Stimulated activated CD4-positive, alpha-beta T cell treated with anti-CD3 and anti-CD28 coated beads, Interleukin-12 subunit alpha, Interleukin-12 subunit beta, amount 100 ng/mL, for 48 hours (primary cell): ENCODE measurements around the gene HK3.

ENCODE experiments used
- DNase-seq, 3 donors: peaks; one replicate each; pipeline ENCODE4 v3.0.0-alpha.2; 2020; ENCODE audit warnings: low read depth in 2 of 3, low spot score in 1 of 3

The HK3 gene

GRCh38 chr5:176899296-176899891 lies at the start of gene HK3:
HK3 (minus strand) TSS chr5:176899346; CDS start chr5:176896159, 3,187 bp downstream.
- DNase-seq: no peak

DNA sequence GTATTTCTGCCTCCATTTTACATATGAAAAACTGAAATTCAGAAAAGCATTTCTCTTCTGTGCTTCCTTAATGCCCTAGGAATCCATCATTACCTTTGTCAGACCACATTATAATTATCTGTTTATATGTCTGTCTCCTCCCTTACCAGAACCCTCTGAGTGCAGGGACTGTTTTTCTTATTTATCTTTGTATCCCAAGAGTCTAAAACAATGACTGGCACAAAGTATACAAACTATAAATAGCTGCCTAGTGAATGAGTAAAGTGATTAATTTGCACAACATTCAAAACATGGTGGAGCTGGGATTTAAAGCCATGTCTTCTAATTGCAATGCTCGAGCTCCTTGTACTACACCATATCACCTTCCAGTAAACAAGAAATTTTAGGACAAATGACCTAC lies 49.3 kb upstream of the HK3 start:
- DNase-seq: no peak

- no peak for DNase-seq
Measured at GRCh38 chr5:176947847-176948246, 48.7 kb upstream of the HK3 start.

DNA sequence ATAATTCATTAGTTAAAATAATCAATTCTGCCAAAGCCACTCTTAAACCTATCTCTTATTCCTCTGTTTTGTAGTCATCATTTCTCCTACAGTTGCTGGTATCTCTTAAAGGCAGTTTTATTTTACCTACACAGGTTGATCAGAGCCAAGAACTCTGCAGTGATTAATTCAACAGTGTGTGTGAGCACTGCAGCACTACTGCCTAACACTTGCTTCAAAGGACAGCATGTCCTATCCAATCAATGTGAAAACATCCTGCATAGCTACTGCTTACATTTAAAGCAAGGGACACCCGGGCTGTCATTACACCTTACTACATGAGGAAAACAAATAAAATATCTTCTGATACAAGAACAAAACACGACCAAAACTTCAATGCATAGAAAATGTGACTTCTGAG lies 45.1 kb upstream of the HK3 start:
- DNase-seq: no peak

- no peak for DNase-seq
Measured at GRCh38 chr5:176943816-176944215, 44.7 kb upstream of the HK3 start.

GRCh38 chr5:176941951-176942350 lies 42.8 kb upstream of the HK3 start:
- DNase-seq: no peak

DNA sequence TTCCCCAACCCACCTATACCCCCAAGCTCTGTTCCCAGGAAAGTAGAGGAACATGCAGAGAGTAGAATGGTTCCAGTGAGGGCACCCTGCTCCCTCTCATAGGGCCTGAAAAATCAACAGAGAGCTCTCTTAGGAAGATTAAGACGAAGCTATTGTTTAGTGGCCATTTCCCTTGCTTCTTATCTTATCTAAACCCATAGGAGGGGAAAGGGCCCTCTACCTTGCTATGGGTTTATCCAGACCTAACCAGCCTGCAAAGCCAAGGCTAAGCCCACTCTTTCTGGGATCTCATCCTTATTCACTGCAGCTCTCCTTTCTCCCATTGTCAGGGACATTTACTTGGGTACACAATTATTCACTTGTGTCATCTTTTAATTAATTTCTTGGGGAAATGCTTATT lies 39.3 kb upstream of the HK3 start:
- DNase-seq: no peak

DNA sequence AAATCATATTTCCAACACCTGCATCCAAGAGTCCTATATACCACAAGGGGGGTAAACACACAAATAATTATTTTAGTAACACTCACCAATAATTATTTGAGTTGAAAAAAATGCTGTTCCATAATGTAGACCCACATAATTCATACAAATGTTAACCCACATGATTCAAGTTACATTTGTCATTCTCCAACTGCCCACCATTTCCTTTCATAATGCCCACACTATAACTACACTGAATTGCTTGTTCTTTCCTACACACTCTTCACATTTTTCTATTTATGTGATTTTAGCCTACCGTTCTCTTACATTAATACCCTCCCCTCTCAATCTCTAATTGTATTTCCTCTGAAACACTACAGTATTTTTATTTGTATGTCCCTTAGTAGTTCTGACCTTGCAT lies 35.9 kb upstream of the HK3 start:
- no peak for DNase-seq

GRCh38 chr5:176934309-176934930 lies 35.3 kb upstream of the HK3 start:
- DNase-seq: no peak

GRCh38 chr5:176929654-176930053 lies 30.5 kb upstream of the HK3 start:
- no peak for DNase-seq

DNA sequence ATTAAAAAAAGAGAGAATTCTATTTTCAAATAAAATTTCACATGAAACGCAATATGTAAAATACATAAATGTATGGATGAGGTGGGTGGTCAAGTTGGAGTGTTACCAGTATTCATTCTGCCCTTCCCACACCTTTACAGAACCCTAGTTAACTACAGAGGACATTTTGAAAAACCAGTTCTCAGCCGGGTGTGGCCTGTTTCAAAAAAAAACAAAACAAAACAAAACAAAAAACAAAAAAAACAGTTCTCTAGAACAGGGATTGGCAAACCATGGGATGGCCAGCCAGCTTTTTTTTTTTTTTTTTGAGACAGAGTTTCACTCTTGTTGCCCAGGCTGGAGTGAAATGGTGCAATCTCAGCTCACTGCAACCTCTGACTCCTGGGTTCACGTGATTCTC lies 28.4 kb upstream of the HK3 start:
- no peak for DNase-seq

- no peak for DNase-seq
Measured at GRCh38 chr5:176922817-176923216, 23.7 kb upstream of the HK3 start.

DNA sequence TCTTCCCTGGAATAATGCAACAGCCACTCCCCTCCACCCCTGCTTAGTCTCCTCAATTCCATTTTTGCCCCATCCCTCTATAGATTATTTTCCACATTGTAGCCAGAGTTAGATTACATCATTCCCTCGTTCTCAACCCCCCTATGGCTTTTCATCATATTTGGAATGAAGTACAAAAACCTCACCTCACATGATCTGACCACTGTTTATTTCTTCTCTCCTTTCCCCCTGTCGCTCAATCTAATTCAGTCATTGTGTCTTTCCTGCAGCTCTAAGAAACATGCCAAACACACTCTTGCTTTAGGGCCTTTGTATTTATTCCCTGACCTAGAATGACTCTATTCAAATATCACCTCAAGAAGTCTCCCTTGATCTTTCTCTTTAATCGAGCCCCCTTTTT lies 22.6 kb upstream of the HK3 start:
- no peak for DNase-seq

DNA sequence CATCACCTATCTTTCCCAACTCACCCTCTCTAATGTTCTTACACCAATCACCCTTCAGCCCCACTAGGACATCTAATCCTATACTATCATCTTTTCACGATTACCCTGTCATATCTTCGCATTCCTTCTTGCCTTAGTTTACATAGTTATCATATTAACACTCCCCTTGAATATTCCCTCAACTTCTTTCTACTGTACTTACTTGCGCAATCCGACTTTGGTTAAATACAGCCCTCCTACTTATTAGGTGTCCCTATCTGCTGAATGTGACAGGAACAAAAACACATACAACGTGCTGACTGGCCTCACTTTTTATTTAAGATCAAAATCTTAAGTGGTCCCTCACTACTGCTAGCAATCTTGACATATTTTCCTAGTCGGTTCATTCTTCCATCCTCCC lies 19.5 kb upstream of the HK3 start:
- DNase-seq: no peak

GRCh38 chr5:176916337-176916736 lies 17.2 kb upstream of the HK3 start:
- no peak for DNase-seq

DNA sequence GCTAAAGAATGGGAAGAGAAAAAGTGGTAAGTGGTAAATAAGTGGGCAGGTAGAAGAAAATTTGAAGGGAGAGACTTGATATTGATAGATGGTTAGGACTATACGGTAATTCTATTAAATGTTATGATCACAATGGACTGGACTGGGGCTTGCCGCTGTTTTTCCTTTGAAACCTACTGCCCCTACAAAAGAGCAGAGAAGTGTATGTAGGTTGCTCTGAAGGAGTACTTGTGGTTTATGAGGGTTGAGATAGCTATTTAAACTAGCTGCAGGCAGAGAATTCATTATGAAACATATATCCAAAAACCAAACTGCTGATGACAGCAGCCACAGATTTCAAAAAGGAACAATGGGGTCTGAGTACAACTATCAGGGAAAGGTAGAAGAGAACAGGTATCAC lies 16.8 kb upstream of the HK3 start:
- DNase-seq: no peak

DNA sequence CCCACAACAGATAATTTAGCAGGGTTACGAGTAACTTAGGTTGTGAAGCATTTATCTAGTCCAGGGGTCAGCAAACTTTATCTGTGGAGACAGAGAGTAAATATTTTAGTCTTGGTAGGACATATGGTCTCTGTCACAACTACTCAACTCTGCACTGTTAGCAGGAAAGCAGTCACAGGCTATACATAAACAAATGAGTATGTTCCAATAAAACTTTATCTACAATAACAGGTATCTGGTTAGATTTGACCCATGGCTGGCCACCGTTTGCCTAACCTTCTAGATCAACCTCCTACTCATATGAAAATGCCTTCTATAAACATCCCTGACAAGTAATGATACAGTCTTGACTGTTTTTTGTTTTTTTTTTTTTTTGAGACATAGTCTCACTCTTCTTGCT lies 13.0 kb upstream of the HK3 start:
- DNase-seq: no peak

DNA sequence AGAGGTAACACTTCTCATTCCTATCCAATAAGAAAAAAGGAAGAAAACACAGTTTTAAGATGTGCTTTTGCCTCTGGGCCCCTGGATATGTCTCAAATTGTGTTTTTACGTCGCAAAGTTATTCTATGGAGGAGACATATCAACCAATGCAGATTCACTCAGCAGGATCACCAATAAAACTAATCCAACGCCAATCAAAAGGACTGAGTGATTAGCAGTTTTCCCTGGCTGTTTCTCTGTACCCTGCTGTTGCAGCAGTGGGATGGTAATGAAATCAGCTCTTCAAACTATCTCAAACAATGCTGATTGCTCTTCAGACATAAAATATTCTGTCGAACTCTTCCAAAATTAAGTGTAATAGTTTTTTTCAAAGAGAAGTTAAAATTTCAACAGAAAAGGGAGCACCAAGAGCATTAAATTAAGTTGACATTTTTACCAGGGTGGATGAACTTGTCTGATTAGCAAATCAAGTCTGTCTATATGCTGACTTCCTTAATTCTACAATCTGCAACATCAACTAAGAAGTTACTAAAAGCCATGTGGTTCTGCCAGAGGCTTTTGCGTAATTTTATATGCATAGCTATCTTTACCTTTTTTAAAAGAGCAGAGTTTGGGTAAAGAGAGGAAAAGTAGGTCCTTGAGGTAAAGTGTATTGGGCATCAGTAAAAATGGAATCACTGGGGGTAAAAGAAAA lies 9.7 kb upstream of the HK3 start:
- no peak for DNase-seq

- no peak for DNase-seq
Measured at GRCh38 chr5:176906796-176907195, 7.7 kb upstream of the HK3 start.

GRCh38 chr5:176906126-176906525 lies 7.0 kb upstream of the HK3 start:
- DNase-seq: no peak

DNA sequence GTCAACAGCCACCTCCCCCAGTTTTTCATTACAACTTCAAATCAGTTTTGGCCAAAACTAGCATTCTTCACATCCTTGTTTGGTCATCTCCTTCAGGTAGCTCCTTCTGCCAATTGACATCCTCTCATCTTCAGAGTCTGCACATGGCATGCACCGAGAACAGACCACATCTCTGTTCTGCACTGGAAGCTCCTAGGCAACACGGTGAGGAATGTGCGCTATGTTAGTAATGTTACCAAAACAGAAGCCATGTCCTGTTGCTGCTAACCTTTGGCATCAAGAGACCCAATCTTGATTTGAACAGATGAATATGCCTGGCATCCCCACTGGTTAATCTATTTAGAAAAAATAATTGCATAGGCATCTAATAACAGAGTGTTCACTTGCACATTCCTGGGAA lies 5.1 kb upstream of the HK3 start:
- DNase-seq: no peak

DNA sequence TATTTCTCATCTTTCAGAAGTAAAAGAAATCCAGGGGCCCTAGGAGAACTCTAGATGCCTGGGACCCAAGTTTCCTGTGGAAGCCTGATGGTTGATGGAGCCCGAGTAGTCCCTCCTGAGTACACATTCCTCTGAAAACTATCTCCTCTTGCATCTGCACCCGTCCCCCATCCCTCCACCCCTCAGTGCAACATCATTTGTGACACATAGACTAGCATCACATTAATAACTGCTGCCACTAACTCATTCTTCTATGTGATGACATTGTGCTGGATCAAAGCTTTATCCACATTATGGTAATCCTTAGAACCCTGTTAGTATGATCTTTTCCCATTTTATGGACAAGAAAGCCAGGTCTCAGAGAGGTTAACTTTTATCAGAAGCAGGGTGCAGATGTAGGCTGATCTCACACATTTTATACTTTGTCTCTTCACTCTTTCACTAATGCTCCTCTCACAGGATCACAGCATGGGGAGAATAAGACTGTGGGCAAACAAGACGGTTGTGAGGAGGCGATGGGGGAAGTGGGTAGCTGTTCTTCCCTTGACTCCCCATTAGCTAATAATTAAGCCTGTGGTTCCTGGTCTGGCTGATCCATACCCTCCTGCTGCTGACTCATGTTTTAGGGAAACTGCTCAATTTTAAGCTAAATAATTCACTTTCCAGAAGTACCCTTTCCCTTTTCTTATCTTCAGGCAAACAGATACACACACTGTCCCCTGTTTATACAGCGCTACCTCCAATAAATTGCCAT lies 3.9 kb upstream of the HK3 start:
- no peak for DNase-seq
